Left ventricle myocardium inferior (tissue), 1 donor: ENCODE measurements around the gene ETHE1. TPM values are rescaled to one million over a fixed set of nuclear protein-coding genes. Genes with fewer than 3 reads are reported as not detected.

Experiments used
- DNase-seq: peaks from one replicate; pipeline ENCODE4 v3.0.0-alpha.2; 2020
- H3K27ac ChIP-seq: fragments of 200-600 bp; replicated peaks from 2 replicates; pipeline ENCODE4 v1.8.0; 2021
- H3K27me3 ChIP-seq: fragments of 200-600 bp; 2 replicates; pipeline ENCODE4 v1.8.0; 2021; ENCODE audit warnings: low read depth
- H3K36me3 ChIP-seq: fragments of 200-600 bp; 2 replicates; pipeline ENCODE4 v1.8.0; 2021
- H3K4me1 ChIP-seq: fragments of 200-600 bp; 2 replicates; pipeline ENCODE4 v1.8.0; 2021
- H3K4me3 ChIP-seq: fragments of 200-600 bp; 2 replicates; pipeline ENCODE4 v1.8.0; 2021; ENCODE audit warnings: mild to moderate bottlenecking, moderate library complexity
- H3K9me3 ChIP-seq: fragments of 200-600 bp; replicated peaks from 2 replicates; pipeline ENCODE4 v1.8.0; 2021
- CTCF ChIP-seq: fragments of 200-600 bp; IDR thresholded peaks from 2 replicates; pipeline ENCODE4 v1.8.0; 2021; ENCODE audit warnings: antibody characterized with exemption, mild to moderate bottlenecking, borderline replicate concordance
- intact Hi-C: fragments of 100-400 bp; cut with micrococcal nuclease; formaldehyde crosslinking; loops from one replicate; pipeline ENCODE4 v1.11.0; 2022
- total RNA-seq: library from RNA; stranded (reverse); fragmentation: NEBNext Ultra II Directional; extraction: Animal tissue kit (Norgen Biotek cat#: 25700); gene quantifications from one replicate; pipeline ENCODE4 v1.2.1, GENCODE V29; 2021
- donor health status: DM: no; HTN: yes; CAD: no; lungs with severe emphysema.

Gene ETHE1
- total RNA-seq, 1 donor from 2014 or later = 14.6 TPM

- no peaks in the 10 kb centered on the region for H3K4me1 ChIP-seq
- H3K9me3 ChIP-seq = no peaks in the 10 kb centered on the region
- H3K4me3 ChIP-seq = no peak overlapping the region
- no peak overlapping the region for H3K27ac ChIP-seq
- no peak for DNase-seq
- intact Hi-C loops = no loop called here
- H3K27me3 ChIP-seq = no peaks in the 10 kb centered on the region
- no peak for TF ChIP-seq CTCF
- peaks cover 27% of the 10 kb centered on the region for H3K36me3 ChIP-seq
Measured at GRCh38 chr19:43490759-43491158, 36.2 kb downstream of the ETHE1 start.

- no peaks in the 10 kb centered on the region for H3K4me1 ChIP-seq
Measured at GRCh38 chr19:43489979-43490599, 36.9 kb downstream of the ETHE1 start.

GRCh38 chr19:43489310-43489709 lies 37.7 kb downstream of the ETHE1 start:
- H3K4me1 ChIP-seq = no peaks in the 10 kb centered on the region
- H3K4me3 ChIP-seq = no peak overlapping the region
- intact Hi-C loops = no loop called here
- no peak for TF ChIP-seq CTCF
- no peak overlapping the region for H3K27ac ChIP-seq
- peaks cover 15% of the 10 kb centered on the region for H3K36me3 ChIP-seq
- H3K9me3 ChIP-seq = no peaks in the 10 kb centered on the region
- H3K27me3 ChIP-seq = no peaks in the 10 kb centered on the region
- DNase-seq = no peak

More at GRCh38 chr19:43489979-43490599, 36.9 kb downstream of the ETHE1 start:
- intact Hi-C loops = no loop called here
- no peak for DNase-seq
- TF ChIP-seq CTCF = no peak
- H3K4me3 ChIP-seq = no peak overlapping the region
- H3K36me3 ChIP-seq = peaks cover 21% of the 10 kb centered on the region
- no peaks in the 10 kb centered on the region for H3K9me3 ChIP-seq
- H3K27me3 ChIP-seq = no peaks in the 10 kb centered on the region
- no peak overlapping the region for H3K27ac ChIP-seq

GRCh38 chr19:43488179-43488578 lies 38.8 kb downstream of the ETHE1 start:
- no peaks in the 10 kb centered on the region for H3K9me3 ChIP-seq
- intact Hi-C loops = no loop called here
- no peaks in the 10 kb centered on the region for H3K4me1 ChIP-seq
- no peak overlapping the region for H3K27ac ChIP-seq
- peaks cover 4% of the 10 kb centered on the region for H3K36me3 ChIP-seq
- H3K27me3 ChIP-seq = no peaks in the 10 kb centered on the region
- DNase-seq = no peak
- no peak for TF ChIP-seq CTCF
- H3K4me3 ChIP-seq = no peak overlapping the region

- intact Hi-C loops = no loop called here
- Histone ChIP-seq H3K27ac (no peak overlapping the region), H3K4me1 (no peaks in the 10 kb centered on the region), H3K36me3 (no peaks in the 10 kb centered on the region), H3K4me3 (no peak overlapping the region), H3K9me3 (no peaks in the 10 kb centered on the region), H3K27me3 (no peaks in the 10 kb centered on the region)
- no peak for DNase-seq
- TF ChIP-seq CTCF = no peak
Measured at GRCh38 chr19:43486412-43486811, 40.6 kb downstream of the ETHE1 start.

- TF ChIP-seq CTCF = no peak
- Histone ChIP-seq H3K4me3 (no peak overlapping the region), H3K4me1 (no peaks in the 10 kb centered on the region), H3K27ac (no peak overlapping the region), H3K27me3 (no peaks in the 10 kb centered on the region), H3K9me3 (no peaks in the 10 kb centered on the region), H3K36me3 (no peaks in the 10 kb centered on the region)
- DNase-seq = no peak
- intact Hi-C loops = no loop called here
Measured at GRCh38 chr19:43485951-43486350, 41.0 kb downstream of the ETHE1 start.
